Endodermal cell (in vitro differentiated cells): ENCODE measurements around the gene C19orf81. TPM values are rescaled to one million over a fixed set of nuclear protein-coding genes. Genes with fewer than 3 reads are reported as not detected.
"Not testable (repeated sequence)": the region's sequence is repeated elsewhere in the genome, so short reads cannot be mapped to it uniquely, and the experiment has no call there.

Experiments
- DNase-seq: peaks from one replicate; pipeline ENCODE4 v3.0.0-alpha.2; 2017
- H3K27ac ChIP-seq: 2 replicates; pipeline ENCODE4 v1.5.1; 2013; ENCODE audit warnings: mild to moderate bottlenecking, low read depth, low read length, moderate library complexity
- H3K27me3 ChIP-seq: 2 replicates; pipeline ENCODE4 v1.6.1; 2013; ENCODE audit warnings: mild to moderate bottlenecking, low read length, moderate library complexity; ENCODE audit not compliant: insufficient read depth, control insufficient read depth, poor library complexity, severe bottlenecking
- H3K36me3 ChIP-seq: 2 replicates; pipeline ENCODE4 v1.7.0; 2013; ENCODE audit warnings: mild to moderate bottlenecking, low read length, moderate library complexity; ENCODE audit not compliant: control insufficient read depth, insufficient read depth
- H3K4me1 ChIP-seq: one replicate; pipeline ENCODE4 v1.7.0; 2013; ENCODE audit warnings: low read length; ENCODE audit not compliant: control insufficient read depth, insufficient read depth
- H3K4me3 ChIP-seq: 2 replicates; pipeline ENCODE4 v1.5.1; 2013; ENCODE audit warnings: mild to moderate bottlenecking, low read length, moderate library complexity
- H3K9ac ChIP-seq: 2 replicates; pipeline ENCODE4 v1.6.1; 2013; ENCODE audit warnings: mild to moderate bottlenecking, low read length, moderate library complexity; ENCODE audit not compliant: poor library complexity, severe bottlenecking; ENCODE audit errors: extremely low read depth
- H3K9me3 ChIP-seq: 2 replicates; pipeline ENCODE4 v1.6.1; 2013; ENCODE audit warnings: mild to moderate bottlenecking, low read length, moderate library complexity; ENCODE audit not compliant: control insufficient read depth
- H3K27ac Mint-ChIP-seq: 2 replicates; pipeline ENCODE4 v1.8.0; 2020; ENCODE audit warnings: mixed read lengths
- H3K27me3 Mint-ChIP-seq: 2 replicates; pipeline ENCODE4 v1.8.0; 2021; ENCODE audit warnings: mild to moderate bottlenecking, mixed read lengths; ENCODE audit not compliant: insufficient read depth
- H3K36me3 Mint-ChIP-seq: 2 replicates; pipeline ENCODE4 v1.8.0; 2020; ENCODE audit warnings: low read depth, mixed read lengths
- H3K4me1 Mint-ChIP-seq: 2 replicates; pipeline ENCODE4 v1.8.0; 2020; ENCODE audit warnings: mixed read lengths
- H3K4me3 Mint-ChIP-seq: 2 replicates; pipeline ENCODE4 v1.8.0; 2020; ENCODE audit warnings: mild to moderate bottlenecking, moderate library complexity, mixed read lengths
- H3K9me3 Mint-ChIP-seq: 2 replicates; pipeline ENCODE4 v1.8.0; 2020; ENCODE audit warnings: mild to moderate bottlenecking, mixed read lengths
- WGBS, 2 experiments: methylation state at CpG; one replicate each; pipeline versions ENCODE4 v1.1.5 to v1.1.7; 2013; ENCODE audit warnings: missing lambda C conversion rate in 2 of 2, mixed read lengths in 1 of 2; ENCODE audit not compliant: insufficient coverage in 1 of 2, insufficient read length in 1 of 2; 5-methylcytosine and 5-hydroxymethylcytosine counted together
- total RNA-seq, 2 donors: library from RNA; stranded (reverse); fragmentation: NEBNext Ultra II Directional in 1 of 2; extraction: Animal tissue kit (Norgen Biotek cat#: 25700) in 1 of 2; gene quantifications; 2 replicates in 1 of 2; 3 replicates in 1 of 2; pipeline ENCODE4 v1.2.1, GENCODE V29; 2021
- TF ChIP-seq, protein P1 (sequence below): fragments of 200-600 bp; sonication (generic); conservative IDR thresholded peaks from 2 replicates; pipeline ENCODE4 v1.5.0; 2021; ENCODE audit warnings: antibody characterized with exemption, mild to moderate bottlenecking

The C19orf81 gene
- total RNA-seq, 2 donors from 2014 or later, result 11.3 to 26.8 TPM

DNA sequence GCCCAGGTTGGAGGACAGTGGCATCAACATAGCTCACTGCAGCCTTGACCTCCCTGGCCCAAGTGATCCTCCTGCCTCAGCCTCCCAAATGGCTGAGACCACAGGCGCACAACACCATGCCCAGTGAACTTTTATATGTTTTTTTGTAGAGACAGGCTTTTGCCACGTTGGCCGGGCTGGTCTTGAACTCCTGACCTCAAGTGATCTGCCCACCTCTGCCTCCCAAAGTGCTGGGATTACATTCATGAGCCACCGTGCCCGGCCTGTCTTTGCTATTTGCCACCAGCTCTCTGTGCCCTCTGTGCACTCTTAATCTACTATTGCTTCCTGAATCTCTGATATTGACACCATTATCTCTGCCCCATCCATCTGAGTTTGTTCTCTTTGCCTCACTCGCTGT is 46.7 kb upstream of the C19orf81 start:
- Histone ChIP-seq H3K4me1 (no peaks in the 10 kb centered on the region), H3K9me3 (peaks cover 10% of the 10 kb centered on the region), H3K36me3 (no peaks in the 10 kb centered on the region), H3K27ac (no peak overlapping the region), H3K9ac (no peak overlapping the region), H3K27me3 (peaks cover 10% of the 10 kb centered on the region), H3K4me3 (no peak overlapping the region)
- no peak overlapping the region for H3K4me3 Mint-ChIP-seq
- 83 to 85% methylated on average over 5 of the region's 6 CpGs for WGBS, 2 experiments
- TF ChIP-seq, protein P1, sequence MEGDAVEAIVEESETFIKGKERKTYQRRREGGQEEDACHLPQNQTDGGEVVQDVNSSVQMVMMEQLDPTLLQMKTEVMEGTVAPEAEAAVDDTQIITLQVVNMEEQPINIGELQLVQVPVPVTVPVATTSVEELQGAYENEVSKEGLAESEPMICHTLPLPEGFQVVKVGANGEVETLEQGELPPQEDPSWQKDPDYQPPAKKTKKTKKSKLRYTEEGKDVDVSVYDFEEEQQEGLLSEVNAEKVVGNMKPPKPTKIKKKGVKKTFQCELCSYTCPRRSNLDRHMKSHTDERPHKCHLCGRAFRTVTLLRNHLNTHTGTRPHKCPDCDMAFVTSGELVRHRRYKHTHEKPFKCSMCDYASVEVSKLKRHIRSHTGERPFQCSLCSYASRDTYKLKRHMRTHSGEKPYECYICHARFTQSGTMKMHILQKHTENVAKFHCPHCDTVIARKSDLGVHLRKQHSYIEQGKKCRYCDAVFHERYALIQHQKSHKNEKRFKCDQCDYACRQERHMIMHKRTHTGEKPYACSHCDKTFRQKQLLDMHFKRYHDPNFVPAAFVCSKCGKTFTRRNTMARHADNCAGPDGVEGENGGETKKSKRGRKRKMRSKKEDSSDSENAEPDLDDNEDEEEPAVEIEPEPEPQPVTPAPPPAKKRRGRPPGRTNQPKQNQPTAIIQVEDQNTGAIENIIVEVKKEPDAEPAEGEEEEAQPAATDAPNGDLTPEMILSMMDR, result no peak
- no peaks in the 10 kb centered on the region for H3K4me1 Mint-ChIP-seq
- H3K36me3 Mint-ChIP-seq, result peaks cover 4% of the 10 kb centered on the region
- peaks cover 60% of the 10 kb centered on the region for H3K27me3 Mint-ChIP-seq
- H3K9me3 Mint-ChIP-seq, result peaks cover 23% of the 10 kb centered on the region
- no peak overlapping the region for H3K27ac Mint-ChIP-seq
- no peak for DNase-seq

- Mint-ChIP-seq H3K9me3 (peaks cover 28% of the 10 kb centered on the region), H3K4me1 (no peaks in the 10 kb centered on the region), H3K36me3 (peaks cover 4% of the 10 kb centered on the region), H3K4me3 (no peak overlapping the region), H3K27ac (no peak overlapping the region), H3K27me3 (peaks cover 65% of the 10 kb centered on the region)
- Histone ChIP-seq H3K4me1 (no peaks in the 10 kb centered on the region), H3K27me3 (peaks cover 11% of the 10 kb centered on the region), H3K4me3 (no peak overlapping the region), H3K9me3 (peaks cover 10% of the 10 kb centered on the region), H3K9ac (no peak overlapping the region), H3K36me3 (no peaks in the 10 kb centered on the region), H3K27ac (no peak overlapping the region)
- WGBS, 2 experiments, result 74 to 84% methylated on average over 3 to 4 of the region's 4 CpGs
- TF ChIP-seq, protein P1, result no peak
- no peak for DNase-seq
These were observed 46.3 kb upstream of the C19orf81 start for GRCh38 chr19:50602935-50603334.

DNA sequence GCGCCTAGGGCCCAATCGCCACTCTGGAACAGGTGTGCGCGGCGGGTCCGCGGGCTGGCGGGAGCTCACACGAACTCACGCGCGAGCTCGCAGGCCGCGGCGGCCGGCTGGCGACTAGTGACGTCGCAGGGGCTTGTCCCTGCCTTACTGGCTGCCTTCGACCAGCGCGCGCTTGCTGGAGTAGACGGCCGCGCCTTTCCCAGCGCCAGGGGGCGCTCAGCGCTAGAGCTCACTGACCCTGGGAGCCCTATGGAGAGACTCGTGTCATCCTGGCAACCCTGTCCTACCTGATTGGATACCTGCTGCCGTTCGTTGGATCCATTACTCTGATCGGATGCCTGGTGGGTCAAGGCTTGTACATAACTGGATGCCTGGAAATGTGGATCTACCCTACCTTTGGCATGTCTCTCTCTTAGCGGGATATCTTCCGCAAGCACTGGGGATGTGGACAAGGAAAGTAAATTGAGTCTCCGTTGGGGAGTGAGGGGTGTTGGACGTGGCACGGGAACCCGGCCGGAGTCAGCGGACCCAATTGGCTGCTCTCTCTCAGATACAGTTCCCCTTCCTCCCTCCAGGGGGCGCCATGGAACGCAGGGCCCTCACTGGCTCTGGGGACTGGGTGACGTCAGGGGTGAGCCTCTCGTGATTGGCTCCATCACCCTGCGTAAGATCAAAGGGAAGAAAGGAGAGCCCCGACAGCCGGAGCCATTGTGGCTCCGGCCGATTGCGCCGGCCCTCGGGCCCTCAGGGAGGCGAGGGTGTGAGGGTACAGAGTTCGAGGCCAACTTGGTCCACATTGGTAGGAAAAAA is 44.8 kb upstream of the C19orf81 start:
- Mint-ChIP-seq H3K9me3 (peaks cover 37% of the 10 kb centered on the region), H3K27me3 (peaks cover 70% of the 10 kb centered on the region)
- not testable (repeated sequence) for H3K36me3 ChIP-seq, H3K4me3 ChIP-seq, H3K9ac ChIP-seq, H3K27ac ChIP-seq, DNase-seq, H3K4me1 Mint-ChIP-seq, H3K36me3 Mint-ChIP-seq, H3K27ac Mint-ChIP-seq, H3K4me1 ChIP-seq, H3K4me3 Mint-ChIP-seq
- H3K9me3 ChIP-seq, result peaks cover 10% of the 10 kb centered on the region
- 87 to 96% methylated on average over 4 to 24 of the region's 56 CpGs for WGBS, 2 experiments
- peaks cover 11% of the 10 kb centered on the region for H3K27me3 ChIP-seq
